ENCODE measurements around the gene TMEM60. TPM values are rescaled to one million over a fixed set of nuclear protein-coding genes. Genes with fewer than 3 reads are reported as not detected.

Gene TMEM60
- total RNA-seq, 4 donors from 2014 or later = 0.51 to 27.6 (median 9.0) TPM

GRCh38 chr7:77797734-77798393, 370 bp downstream of the TMEM60 start:
- Histone ChIP-seq H3K4me3 (peak overlapping the region; percentile 62 to 90), H3K36me3 (no peaks in the 10 kb centered on the region), H3K4me1 (peaks cover 0 to 5% of the 10 kb centered on the region in 2 donors), H3K9me3 (no peaks in the 10 kb centered on the region), H3K27me3 (no peaks in the 10 kb centered on the region), H3K27ac (peak overlapping the region; percentile 81 to 93)
- DNase-seq = no peak
- TF ChIP-seq CTCF (IDR thresholded peaks at IDR 0.05) (no peak), POLR2A (IDR thresholded peaks at IDR 0.05) (peak in 1 of 2 donors; percentile 6)
- intact Hi-C loops (cut with DNase I; ENCODE audit: low total_unique reads) = no loop called here

GRCh38 chr7:77796960-77797359, 1.3 kb downstream of the TMEM60 start:
- Histone ChIP-seq H3K4me1 (peaks cover 0 to 5% of the 10 kb centered on the region in 2 donors), H3K9me3 (no peaks in the 10 kb centered on the region), H3K36me3 (no peaks in the 10 kb centered on the region), H3K27me3 (no peaks in the 10 kb centered on the region), H3K4me3 (peak overlapping the region; percentile 62 to 90), H3K27ac (peak overlapping the region in 1 of 2 donors; percentile 81)
- intact Hi-C loops (cut with DNase I; ENCODE audit: low total_unique reads) = no loop called here
- no peak for DNase-seq
- no peak for TF ChIP-seq POLR2A (IDR thresholded peaks at IDR 0.05)
- no peak for TF ChIP-seq CTCF (IDR thresholded peaks at IDR 0.05)

- TF ChIP-seq CTCF (IDR thresholded peaks at IDR 0.05) (no peak), POLR2A (IDR thresholded peaks at IDR 0.05) (no peak)
- Histone ChIP-seq H3K4me1 (peaks cover 0 to 5% of the 10 kb centered on the region in 2 donors), H3K9me3 (no peaks in the 10 kb centered on the region), H3K27ac (no peak overlapping the region), H3K27me3 (no peaks in the 10 kb centered on the region), H3K36me3 (no peaks in the 10 kb centered on the region), H3K4me3 (no peak overlapping the region)
- intact Hi-C loops (cut with DNase I; ENCODE audit: low total_unique reads) = no loop called here
- no peak for DNase-seq
These were observed 2.1 kb downstream of the TMEM60 start for GRCh38 chr7:77796109-77796508.

GRCh38 chr7:77794000-77794399, 4.2 kb downstream of the TMEM60 start:
- Histone ChIP-seq H3K4me1 (no peaks in the 10 kb centered on the region), H3K4me3 (no peak overlapping the region), H3K27me3 (no peaks in the 10 kb centered on the region), H3K9me3 (no peaks in the 10 kb centered on the region), H3K27ac (no peak overlapping the region), H3K36me3 (no peaks in the 10 kb centered on the region)
- intact Hi-C loops (cut with DNase I; ENCODE audit: low total_unique reads) = no loop called here
- TF ChIP-seq CTCF (IDR thresholded peaks at IDR 0.05) = no peak
- TF ChIP-seq POLR2A (IDR thresholded peaks at IDR 0.05) = no peak
- no peak for DNase-seq

- DNase-seq = no peak
- intact Hi-C loops (cut with DNase I; ENCODE audit: low total_unique reads) = no loop called here
- no peaks in the 10 kb centered on the region for H3K9me3 ChIP-seq
- TF ChIP-seq CTCF (IDR thresholded peaks at IDR 0.05) = no peak
- TF ChIP-seq POLR2A (IDR thresholded peaks at IDR 0.05) = no peak
- no peaks in the 10 kb centered on the region for H3K4me1 ChIP-seq
- no peak overlapping the region for H3K27ac ChIP-seq
- no peaks in the 10 kb centered on the region for H3K36me3 ChIP-seq
- H3K4me3 ChIP-seq = no peak overlapping the region
- H3K27me3 ChIP-seq = no peaks in the 10 kb centered on the region
These were observed 6.3 kb downstream of the TMEM60 start for GRCh38 chr7:77791956-77792355.
